ENCODE measurements around the gene GANC.

GANC gene

DNA sequence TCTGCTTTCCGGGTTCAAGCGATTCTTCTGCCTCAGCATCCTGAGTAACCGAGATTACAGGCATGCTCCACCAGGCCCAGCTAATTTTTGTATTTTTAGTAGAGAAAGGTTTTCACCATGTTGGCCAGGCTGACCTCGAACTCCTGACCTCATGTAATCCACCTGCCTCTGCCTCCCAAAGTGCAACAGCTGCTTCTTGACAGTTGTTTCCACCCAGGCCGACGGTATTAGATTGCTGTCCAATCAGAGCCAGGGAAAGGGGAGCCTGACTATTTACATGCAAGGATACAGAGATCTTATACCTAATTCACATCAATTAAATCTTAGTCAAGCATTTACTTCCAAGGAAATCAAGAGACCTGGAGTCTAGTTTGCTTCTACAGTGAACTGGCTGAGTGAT lies 82.3 kb downstream of the GANC start:
- no peak for TF ChIP-seq TAF1 (IDR thresholded peaks at IDR 0.05; ENCODE audit: borderline replicate concordance, insufficient read depth, low read length)
- no peak for TF ChIP-seq SIN3A (IDR thresholded peaks at IDR 0.05; ENCODE audit: borderline replicate concordance, insufficient read depth, low read length)
- TF ChIP-seq POLR2AphosphoS5 (IDR thresholded peaks at IDR 0.05; ENCODE audit: low read depth, low read length), result no peak
- TF ChIP-seq, protein P1, sequence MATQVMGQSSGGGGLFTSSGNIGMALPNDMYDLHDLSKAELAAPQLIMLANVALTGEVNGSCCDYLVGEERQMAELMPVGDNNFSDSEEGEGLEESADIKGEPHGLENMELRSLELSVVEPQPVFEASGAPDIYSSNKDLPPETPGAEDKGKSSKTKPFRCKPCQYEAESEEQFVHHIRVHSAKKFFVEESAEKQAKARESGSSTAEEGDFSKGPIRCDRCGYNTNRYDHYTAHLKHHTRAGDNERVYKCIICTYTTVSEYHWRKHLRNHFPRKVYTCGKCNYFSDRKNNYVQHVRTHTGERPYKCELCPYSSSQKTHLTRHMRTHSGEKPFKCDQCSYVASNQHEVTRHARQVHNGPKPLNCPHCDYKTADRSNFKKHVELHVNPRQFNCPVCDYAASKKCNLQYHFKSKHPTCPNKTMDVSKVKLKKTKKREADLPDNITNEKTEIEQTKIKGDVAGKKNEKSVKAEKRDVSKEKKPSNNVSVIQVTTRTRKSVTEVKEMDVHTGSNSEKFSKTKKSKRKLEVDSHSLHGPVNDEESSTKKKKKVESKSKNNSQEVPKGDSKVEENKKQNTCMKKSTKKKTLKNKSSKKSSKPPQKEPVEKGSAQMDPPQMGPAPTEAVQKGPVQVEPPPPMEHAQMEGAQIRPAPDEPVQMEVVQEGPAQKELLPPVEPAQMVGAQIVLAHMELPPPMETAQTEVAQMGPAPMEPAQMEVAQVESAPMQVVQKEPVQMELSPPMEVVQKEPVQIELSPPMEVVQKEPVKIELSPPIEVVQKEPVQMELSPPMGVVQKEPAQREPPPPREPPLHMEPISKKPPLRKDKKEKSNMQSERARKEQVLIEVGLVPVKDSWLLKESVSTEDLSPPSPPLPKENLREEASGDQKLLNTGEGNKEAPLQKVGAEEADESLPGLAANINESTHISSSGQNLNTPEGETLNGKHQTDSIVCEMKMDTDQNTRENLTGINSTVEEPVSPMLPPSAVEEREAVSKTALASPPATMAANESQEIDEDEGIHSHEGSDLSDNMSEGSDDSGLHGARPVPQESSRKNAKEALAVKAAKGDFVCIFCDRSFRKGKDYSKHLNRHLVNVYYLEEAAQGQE (IDR thresholded peaks at IDR 0.05; ENCODE audit: insufficient read depth in 1 of 2, low read depth in 2 of 2, low read length in 2 of 2), result no peak
- no peak for TF ChIP-seq FOXP2 (optimal IDR thresholded peaks at IDR 0.05; ENCODE audit: borderline replicate concordance, extremely low read depth, extremely low read length, insufficient read depth)

DNA sequence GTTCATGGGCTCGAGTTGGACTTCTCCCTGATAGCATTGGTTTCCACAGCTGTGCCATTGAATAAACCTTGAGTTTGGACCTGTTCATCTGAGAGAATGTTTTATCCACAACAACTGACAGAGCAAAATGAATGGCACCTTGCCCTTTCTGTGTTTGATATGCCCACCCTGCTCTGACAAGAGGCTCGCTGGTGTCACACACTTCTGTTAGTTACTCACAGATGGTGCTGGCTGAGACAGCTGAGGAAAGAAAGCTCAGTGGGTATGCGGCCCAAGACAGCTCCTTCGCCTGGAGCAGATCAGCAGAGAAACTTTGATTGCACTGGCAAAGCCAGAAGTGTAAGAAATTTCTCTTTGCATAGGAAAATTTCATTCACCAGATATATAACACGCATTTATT lies 83.8 kb downstream of the GANC start:
- TF ChIP-seq, protein P1 (IDR thresholded peaks at IDR 0.05; ENCODE audit: insufficient read depth in 1 of 2, low read depth in 2 of 2, low read length in 2 of 2), result no peak
- TF ChIP-seq TAF1 (IDR thresholded peaks at IDR 0.05; ENCODE audit: borderline replicate concordance, insufficient read depth, low read length) (no peak), SIN3A (IDR thresholded peaks at IDR 0.05; ENCODE audit: borderline replicate concordance, insufficient read depth, low read length) (no peak)

DNA sequence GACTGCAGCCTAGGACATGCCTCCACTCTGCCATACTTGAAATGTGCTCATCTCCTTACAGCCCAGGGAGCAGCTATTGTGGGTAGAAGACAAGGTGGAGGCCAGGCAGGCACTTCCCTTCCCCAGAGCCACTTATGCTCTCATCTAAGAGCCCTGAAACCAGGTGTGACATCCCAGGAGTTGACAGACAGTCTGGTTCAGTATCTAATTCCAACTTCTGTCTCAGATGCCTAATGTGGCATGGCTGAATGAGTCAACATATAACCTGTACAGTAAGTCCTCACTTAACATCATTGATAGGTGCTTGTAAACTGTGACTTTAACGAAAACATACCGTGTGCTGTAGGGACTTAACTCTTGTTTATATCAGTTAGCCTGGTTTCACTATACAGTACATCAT lies 85.1 kb downstream of the GANC start:
- TF ChIP-seq, protein P1 (IDR thresholded peaks at IDR 0.05; ENCODE audit: insufficient read depth in 1 of 2, low read depth in 2 of 2, low read length in 2 of 2), result no peak
- no peak for TF ChIP-seq POLR2AphosphoS5 (IDR thresholded peaks at IDR 0.05; ENCODE audit: low read depth, low read length)
- TF ChIP-seq SIN3A (IDR thresholded peaks at IDR 0.05; ENCODE audit: borderline replicate concordance, insufficient read depth, low read length), result no peak
- TF ChIP-seq FOXP2 (optimal IDR thresholded peaks at IDR 0.05; ENCODE audit: borderline replicate concordance, extremely low read depth, extremely low read length, insufficient read depth), result no peak
- TF ChIP-seq TAF1 (IDR thresholded peaks at IDR 0.05; ENCODE audit: borderline replicate concordance, insufficient read depth, low read length), result no peak

DNA sequence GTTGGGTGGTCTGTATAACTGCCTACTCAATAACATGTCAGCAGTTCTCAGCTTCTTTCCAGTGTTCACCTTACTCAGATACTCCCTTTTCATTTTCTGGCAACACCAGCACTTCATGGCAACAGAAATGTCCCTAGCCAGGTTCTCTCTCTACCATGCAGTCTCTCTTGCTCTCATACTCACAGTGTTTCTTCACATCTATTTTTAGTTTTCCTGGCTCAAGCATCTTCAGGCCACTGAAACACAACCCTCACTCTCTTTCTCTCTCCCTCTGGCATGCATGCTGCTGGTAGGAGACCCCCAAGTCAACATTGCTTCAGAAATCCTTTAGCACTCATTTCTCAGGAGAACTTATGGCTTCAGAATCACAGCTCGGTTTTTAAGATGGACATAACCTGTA lies 86.2 kb downstream of the GANC start, which contains the start of gene CAPN3:
Gene CAPN3, plus strand, starts transcription at position 253 of the 400 bp plus-strand sequence. CDS start 305 bp downstream, outside the sequence.
- TF ChIP-seq FOXP2 (optimal IDR thresholded peaks at IDR 0.05; ENCODE audit: borderline replicate concordance, extremely low read depth, extremely low read length, insufficient read depth), result no peak
- no peak for TF ChIP-seq TAF1 (IDR thresholded peaks at IDR 0.05; ENCODE audit: borderline replicate concordance, insufficient read depth, low read length)
- no peak for TF ChIP-seq SIN3A (IDR thresholded peaks at IDR 0.05; ENCODE audit: borderline replicate concordance, insufficient read depth, low read length)
- no peak for TF ChIP-seq POLR2AphosphoS5 (IDR thresholded peaks at IDR 0.05; ENCODE audit: low read depth, low read length)
- TF ChIP-seq, protein P1 (IDR thresholded peaks at IDR 0.05; ENCODE audit: insufficient read depth in 1 of 2, low read depth in 2 of 2, low read length in 2 of 2), result no peak

DNA sequence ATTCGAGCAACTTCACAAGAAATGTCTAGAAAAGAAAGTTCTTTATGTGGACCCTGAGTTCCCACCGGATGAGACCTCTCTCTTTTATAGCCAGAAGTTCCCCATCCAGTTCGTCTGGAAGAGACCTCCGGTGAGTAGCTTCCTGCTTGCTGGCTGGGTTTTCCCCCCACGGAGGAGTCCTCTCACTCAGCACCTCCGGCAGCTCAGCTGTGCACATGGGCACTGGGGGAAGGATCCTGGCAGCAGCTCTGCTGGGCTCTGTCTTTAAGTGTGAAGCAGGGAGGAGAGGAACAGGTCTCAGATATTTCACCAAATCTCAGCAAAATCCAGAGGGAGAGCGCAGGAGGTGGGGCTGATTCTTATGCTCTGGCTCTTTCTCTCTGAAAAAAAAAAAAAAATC lies 87.0 kb downstream of the GANC start:
- no peak for TF ChIP-seq POLR2AphosphoS5 (IDR thresholded peaks at IDR 0.05; ENCODE audit: low read depth, low read length)
- TF ChIP-seq SIN3A (IDR thresholded peaks at IDR 0.05; ENCODE audit: borderline replicate concordance, insufficient read depth, low read length), result no peak
- TF ChIP-seq, protein P1 (IDR thresholded peaks at IDR 0.05; ENCODE audit: insufficient read depth in 1 of 2, low read depth in 2 of 2, low read length in 2 of 2), result no peak
- TF ChIP-seq FOXP2 (optimal IDR thresholded peaks at IDR 0.05; ENCODE audit: borderline replicate concordance, extremely low read depth, extremely low read length, insufficient read depth), result no peak
- TF ChIP-seq TAF1 (IDR thresholded peaks at IDR 0.05; ENCODE audit: borderline replicate concordance, insufficient read depth, low read length), result no peak
